K562 (cell line): ENCODE results near the gene MCCD1. TPM values are rescaled to one million over a fixed set of nuclear protein-coding genes. Genes with fewer than 3 reads are reported as not detected.

ENCODE experiments used
- CEBPB ChIP-seq: fragments of 450-650 bp; IDR thresholded peaks from 2 replicates; pipeline ENCODE4 v1.6.1; 2016; ENCODE audit warnings: missing genetic modification characterization, missing compliant biosample characterization
- FOS ChIP-seq: IDR thresholded peaks from 3 replicates; pipeline ENCODE4 v1.6.1; 2011; ENCODE audit not compliant: insufficient read length; ENCODE audit errors: extremely low read depth
- HDAC3 ChIP-seq: fragments of 450-650 bp; IDR thresholded peaks from 2 replicates; pipeline ENCODE4 v1.6.1; 2018; ENCODE audit warnings: borderline replicate concordance, mild to moderate bottlenecking, moderate library complexity; ENCODE audit not compliant: partially characterized antibody
- HDAC8 ChIP-seq: fragments of 450-650 bp; IDR thresholded peaks from 2 replicates; pipeline ENCODE4 v1.6.1; 2016; ENCODE audit warnings: mild to moderate bottlenecking, missing genetic modification characterization, moderate library complexity, missing compliant biosample characterization
- MEIS2 ChIP-seq: fragments of 450-650 bp; IDR thresholded peaks from 2 replicates; pipeline ENCODE4 v1.6.1; 2014; ENCODE audit warnings: mild to moderate bottlenecking; ENCODE audit not compliant: partially characterized antibody
- MGA ChIP-seq: fragments of 450-650 bp; IDR thresholded peaks from 2 replicates; pipeline ENCODE4 v1.6.1; 2016; ENCODE audit warnings: mild to moderate bottlenecking, moderate library complexity
- OTX1 ChIP-seq: fragments of 450-650 bp; formaldehyde crosslinking; IDR thresholded peaks from 2 replicates; pipeline ENCODE4 v1.4.0; 2022; ENCODE audit warnings: mild to moderate bottlenecking
- PREB ChIP-seq: sonication (generic); formaldehyde crosslinking; IDR thresholded peaks from 2 replicates; pipeline ENCODE4 v1.8.1; 2023; ENCODE audit warnings: mild to moderate bottlenecking, missing genetic modification reagents
- SMARCA4 ChIP-seq: fragments of 450-650 bp; IDR thresholded peaks from 2 replicates; pipeline ENCODE4 v1.6.1; 2016
- ZBTB7A ChIP-seq: IDR thresholded peaks from 2 replicates; pipeline ENCODE4 v1.6.1; 2011; ENCODE audit warnings: low read depth, mild to moderate bottlenecking, low read length, moderate library complexity, borderline replicate concordance; ENCODE audit not compliant: control insufficient read depth
- polyA plus RNA-seq, 8 experiments: library from polyadenylated mRNA; depleted of rRNA in 4 of 8; stranded (reverse) in 5 of 8; unstranded in 3 of 8; fragments of >200 nt; fragmentation: Nextera tagmentation in 2 of 8; fragmentation: Illumina TruSeq in 1 of 8; extraction: Ambion mirVana in 2 of 8; extraction: Trizol in 1 of 8; gene quantifications; 2 replicates each; pipeline versions ENCODE4 v1.2.1 to v1.2.3, GENCODE V29; 2011 to 2014; ENCODE audit warnings: inconsistent platforms in 1 of 8, missing spikeins in 1 of 8
- total RNA-seq, 7 experiments: library from RNA; depleted of rRNA in 6 of 7; stranded (reverse); fragments of >200 nt in 6 of 7; fragmentation: Illumina TruSeq in 2 of 7; extraction: Trizol in 2 of 7; gene quantifications; 2 replicates each; pipeline versions ENCODE4 v1.2.1 to v1.2.3, GENCODE V29; 2011 to 2021; ENCODE audit warnings: low replicate concordance in 1 of 7
- TF ChIP-seq, protein P1 (sequence below): sonication (generic); formaldehyde crosslinking; IDR thresholded peaks from 2 replicates; pipeline ENCODE4 v1.8.1; 2022; ENCODE audit warnings: missing genetic modification reagents
- TF ChIP-seq, protein P2 (sequence below): sonication (generic); formaldehyde crosslinking; IDR thresholded peaks from 2 replicates; pipeline ENCODE4 v1.8.1; 2023; ENCODE audit warnings: mild to moderate bottlenecking, missing genetic modification reagents

MCCD1 gene
- total and polyA plus RNA-seq, 9 of the 15 experiments (the other 6 are each of a cell fraction or from before 2014, with no cell fraction given), result not detected

DNA sequence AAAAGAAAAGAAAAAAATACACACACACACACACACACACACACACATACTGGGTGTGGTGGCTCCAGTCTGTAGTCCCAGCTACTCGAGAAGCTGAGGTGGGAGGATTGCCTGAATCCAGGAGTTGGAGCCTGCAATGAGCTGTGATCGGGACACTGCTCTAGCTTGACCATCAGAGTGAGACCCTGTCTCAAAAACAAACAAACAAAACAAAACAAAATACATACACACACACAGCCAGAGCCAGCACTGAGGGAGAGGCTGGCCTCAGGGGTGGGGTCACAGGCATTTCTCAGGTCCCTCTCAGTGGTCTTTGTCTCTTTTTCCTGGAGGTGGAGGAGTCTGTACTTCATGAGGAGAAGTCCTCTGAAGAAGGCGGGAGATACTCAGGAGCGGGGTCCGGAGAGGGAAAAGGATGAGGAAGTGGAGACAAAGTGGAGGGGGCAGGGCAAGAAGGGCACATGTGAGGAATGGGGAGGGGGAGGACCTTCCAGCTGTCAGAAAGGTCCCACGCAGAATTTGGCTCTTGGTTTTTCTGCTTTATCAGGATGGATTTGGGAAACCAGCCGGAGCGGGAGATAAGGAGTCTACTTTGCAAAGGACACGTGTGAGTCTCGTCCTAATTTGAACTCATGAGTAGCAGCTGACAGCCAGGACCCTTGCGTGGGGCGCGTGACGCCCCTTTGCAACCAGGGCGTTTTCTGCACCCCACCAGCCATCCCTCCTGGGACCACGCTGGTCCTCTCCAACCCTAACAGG is 38.5 kb upstream of the MCCD1 start (continued):
- TF ChIP-seq MGA (peak; percentile 78), HDAC3 (no peak), SMARCA4 (0 out of 2 replicates have a peak, but pooled peaks have one; percentile 47), HDAC8 (no peak), MEIS2 (no peak), OTX1 (CRISPR knock-in tag) (no peak), CEBPB (tag) (no peak), FOS (no peak), ZBTB7A (peak; percentile 65; the same call in 1 of the 2 replicates), PREB (no peak)
- TF ChIP-seq, protein P1, sequence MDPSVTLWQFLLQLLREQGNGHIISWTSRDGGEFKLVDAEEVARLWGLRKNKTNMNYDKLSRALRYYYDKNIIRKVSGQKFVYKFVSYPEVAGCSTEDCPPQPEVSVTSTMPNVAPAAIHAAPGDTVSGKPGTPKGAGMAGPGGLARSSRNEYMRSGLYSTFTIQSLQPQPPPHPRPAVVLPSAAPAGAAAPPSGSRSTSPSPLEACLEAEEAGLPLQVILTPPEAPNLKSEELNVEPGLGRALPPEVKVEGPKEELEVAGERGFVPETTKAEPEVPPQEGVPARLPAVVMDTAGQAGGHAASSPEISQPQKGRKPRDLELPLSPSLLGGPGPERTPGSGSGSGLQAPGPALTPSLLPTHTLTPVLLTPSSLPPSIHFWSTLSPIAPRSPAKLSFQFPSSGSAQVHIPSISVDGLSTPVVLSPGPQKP, result no peak
- TF ChIP-seq, protein P2, sequence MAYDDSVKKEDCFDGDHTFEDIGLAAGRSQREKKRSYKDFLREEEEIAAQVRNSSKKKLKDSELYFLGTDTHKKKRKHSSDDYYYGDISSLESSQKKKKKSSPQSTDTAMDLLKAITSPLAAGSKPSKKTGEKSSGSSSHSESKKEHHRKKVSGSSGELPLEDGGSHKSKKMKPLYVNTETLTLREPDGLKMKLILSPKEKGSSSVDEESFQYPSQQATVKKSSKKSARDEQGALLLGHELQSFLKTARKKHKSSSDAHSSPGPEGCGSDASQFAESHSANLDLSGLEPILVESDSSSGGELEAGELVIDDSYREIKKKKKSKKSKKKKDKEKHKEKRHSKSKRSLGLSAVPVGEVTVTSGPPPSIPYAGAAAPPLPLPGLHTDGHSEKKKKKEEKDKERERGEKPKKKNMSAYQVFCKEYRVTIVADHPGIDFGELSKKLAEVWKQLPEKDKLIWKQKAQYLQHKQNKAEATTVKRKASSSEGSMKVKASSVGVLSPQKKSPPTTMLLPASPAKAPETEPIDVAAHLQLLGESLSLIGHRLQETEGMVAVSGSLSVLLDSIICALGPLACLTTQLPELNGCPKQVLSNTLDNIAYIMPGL, result no peak
